Measurements from ENCODE around the gene MEIOSIN. TPM values are rescaled to one million over a fixed set of nuclear protein-coding genes. Genes with fewer than 3 reads are reported as not detected.

Gene MEIOSIN
- total and polyA plus RNA-seq, 9 of the 15 experiments (the other 6 are each of a cell fraction or from before 2014, with no cell fraction given) = 0.06 to 2.0 (median 0.76) TPM

DNA sequence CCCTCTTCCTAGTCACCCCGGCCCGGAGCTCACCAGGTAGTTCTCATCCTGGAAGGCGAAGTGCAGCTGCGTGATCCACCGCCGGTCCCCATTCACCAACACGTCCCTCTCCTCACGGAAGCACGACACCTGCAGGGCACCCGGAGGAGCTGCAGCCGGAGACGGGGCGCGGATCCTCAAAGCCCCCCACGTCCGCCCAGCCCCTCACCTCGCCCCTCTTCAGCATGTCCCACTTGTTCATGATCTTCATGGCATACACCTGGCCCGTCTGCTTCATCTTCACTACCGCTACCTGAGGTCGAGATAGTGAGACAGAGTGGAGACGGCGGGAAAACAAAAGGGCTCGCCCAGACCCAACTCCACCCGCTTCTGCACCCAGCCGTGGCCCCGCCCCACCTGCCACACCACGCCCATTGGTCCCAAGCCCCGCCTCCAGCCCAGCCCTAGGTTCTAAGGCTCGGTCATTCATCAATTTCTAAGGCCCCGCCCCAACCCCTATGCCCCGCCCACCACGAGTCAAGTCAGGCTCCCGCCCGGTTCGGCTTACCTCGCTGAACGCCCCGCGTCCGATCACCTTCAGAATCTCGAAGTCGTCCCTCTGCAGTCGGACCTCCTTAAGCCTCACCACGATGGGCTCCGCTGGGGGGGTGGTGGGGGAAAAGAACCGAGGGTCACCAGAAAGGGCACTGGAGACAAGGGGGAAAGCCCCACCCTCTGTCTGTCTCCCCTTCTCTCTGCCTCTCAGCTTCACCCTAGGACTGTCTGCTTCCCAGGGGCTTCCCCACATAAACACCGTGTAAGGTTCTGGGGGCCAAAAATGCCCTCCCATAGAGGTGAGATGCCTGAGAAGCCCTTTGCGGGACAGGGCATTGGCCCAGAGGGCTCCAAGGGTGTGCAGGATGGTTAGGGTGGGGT lies 46.2 kb downstream of the MEIOSIN start (continued):
- TF ChIP-seq ILF3 (IDR thresholded peaks at IDR 0.05; ENCODE audit: borderline replicate concordance) (no peak), MEF2A (IDR thresholded peaks at IDR 0.05; ENCODE audit: control insufficient read depth, low read depth, low read length) (no peak), SPI1 (IDR thresholded peaks at IDR 0.05; ENCODE audit: borderline replicate concordance, low read depth, low read length) (no peak), EP400 (IDR thresholded peaks at IDR 0.05) (no peak), MTA1 (IDR thresholded peaks at IDR 0.05; ENCODE audit: borderline replicate concordance) (no peak), THRB (CRISPR knock-in tag; conservative IDR thresholded peaks at IDR 0.05) (0 out of 2 replicates have a peak, but pooled peaks have one; percentile 64), IRF2 (CRISPR knock-in tag; IDR thresholded peaks at IDR 0.05) (no peak), COPS2 (conservative IDR thresholded peaks at IDR 0.05) (no peak), ZNF143 (CRISPR knock-in tag; IDR thresholded peaks at IDR 0.05) (no peak), ZMIZ1 (IDR thresholded peaks at IDR 0.05; ENCODE audit: low read depth in 2 of 2, low read length in 2 of 2) (no peak), MCM3 (IDR thresholded peaks at IDR 0.05) (no peak), RUNX1 (IDR thresholded peaks at IDR 0.05; ENCODE audit: low read depth) (no peak), DPF2 (IDR thresholded peaks at IDR 0.05) (no peak; the same call in 1 of the 2 replicates)
- TF ChIP-seq, protein P1, sequence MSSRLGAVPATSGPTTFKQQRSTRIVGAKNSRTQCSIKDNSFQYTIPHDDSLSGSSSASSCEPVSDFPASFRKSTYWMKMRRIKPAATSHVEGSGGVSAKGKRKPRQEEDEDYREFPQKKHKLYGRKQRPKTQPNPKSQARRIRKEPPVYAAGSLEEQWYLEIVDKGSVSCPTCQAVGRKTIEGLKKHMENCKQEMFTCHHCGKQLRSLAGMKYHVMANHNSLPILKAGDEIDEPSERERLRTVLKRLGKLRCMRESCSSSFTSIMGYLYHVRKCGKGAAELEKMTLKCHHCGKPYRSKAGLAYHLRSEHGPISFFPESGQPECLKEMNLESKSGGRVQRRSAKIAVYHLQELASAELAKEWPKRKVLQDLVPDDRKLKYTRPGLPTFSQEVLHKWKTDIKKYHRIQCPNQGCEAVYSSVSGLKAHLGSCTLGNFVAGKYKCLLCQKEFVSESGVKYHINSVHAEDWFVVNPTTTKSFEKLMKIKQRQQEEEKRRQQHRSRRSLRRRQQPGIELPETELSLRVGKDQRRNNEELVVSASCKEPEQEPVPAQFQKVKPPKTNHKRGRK (tag; IDR thresholded peaks at IDR 0.05) = no peak
- TF ChIP-seq, protein P2, sequence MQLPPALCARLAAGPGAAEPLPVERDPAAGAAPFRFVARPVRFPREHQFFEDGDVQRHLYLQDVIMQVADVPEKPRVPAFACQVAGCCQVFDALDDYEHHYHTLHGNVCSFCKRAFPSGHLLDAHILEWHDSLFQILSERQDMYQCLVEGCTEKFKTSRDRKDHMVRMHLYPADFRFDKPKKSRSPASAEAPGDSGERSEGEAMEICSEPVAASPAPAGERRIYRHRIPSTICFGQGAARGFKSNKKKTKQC (CRISPR knock-in tag; IDR thresholded peaks at IDR 0.05) = peak; percentile 57; the same call in 1 of the 2 replicates
